ENCODE measurements around the gene RBM20. TPM values are rescaled to one million over a fixed set of nuclear protein-coding genes. Genes with fewer than 3 reads are reported as not detected.

The RBM20 gene
- total RNA-seq, 4 donors from 2014 or later, result 1.6 to 18.6 (median 3.2) TPM

DNA sequence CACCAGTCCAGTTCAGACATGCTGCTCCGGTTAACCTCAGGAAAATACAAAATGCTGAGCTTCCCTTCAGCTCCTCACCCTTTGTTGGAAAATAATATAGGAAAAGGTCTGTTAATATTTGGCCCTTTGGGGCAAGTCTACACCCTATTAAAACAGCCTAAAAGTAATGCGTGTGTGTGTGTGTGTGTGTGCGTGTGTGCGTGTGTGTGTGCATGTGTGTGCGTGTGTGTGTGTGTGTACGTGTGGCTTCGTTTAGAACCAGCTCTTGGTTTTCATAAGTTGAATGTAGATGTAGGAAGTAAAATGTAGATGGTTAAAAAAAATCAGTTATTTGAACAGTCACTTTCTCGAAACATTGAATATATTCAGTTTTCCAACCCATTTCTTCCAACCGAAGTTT is 166.5 kb downstream of the RBM20 start:
- no peaks in the 10 kb centered on the region for H3K36me3 ChIP-seq
- H3K4me1 ChIP-seq, result peaks cover 1% of the 10 kb centered on the region
- H3K9me3 ChIP-seq, result no peaks in the 10 kb centered on the region
- TF ChIP-seq, protein P1, sequence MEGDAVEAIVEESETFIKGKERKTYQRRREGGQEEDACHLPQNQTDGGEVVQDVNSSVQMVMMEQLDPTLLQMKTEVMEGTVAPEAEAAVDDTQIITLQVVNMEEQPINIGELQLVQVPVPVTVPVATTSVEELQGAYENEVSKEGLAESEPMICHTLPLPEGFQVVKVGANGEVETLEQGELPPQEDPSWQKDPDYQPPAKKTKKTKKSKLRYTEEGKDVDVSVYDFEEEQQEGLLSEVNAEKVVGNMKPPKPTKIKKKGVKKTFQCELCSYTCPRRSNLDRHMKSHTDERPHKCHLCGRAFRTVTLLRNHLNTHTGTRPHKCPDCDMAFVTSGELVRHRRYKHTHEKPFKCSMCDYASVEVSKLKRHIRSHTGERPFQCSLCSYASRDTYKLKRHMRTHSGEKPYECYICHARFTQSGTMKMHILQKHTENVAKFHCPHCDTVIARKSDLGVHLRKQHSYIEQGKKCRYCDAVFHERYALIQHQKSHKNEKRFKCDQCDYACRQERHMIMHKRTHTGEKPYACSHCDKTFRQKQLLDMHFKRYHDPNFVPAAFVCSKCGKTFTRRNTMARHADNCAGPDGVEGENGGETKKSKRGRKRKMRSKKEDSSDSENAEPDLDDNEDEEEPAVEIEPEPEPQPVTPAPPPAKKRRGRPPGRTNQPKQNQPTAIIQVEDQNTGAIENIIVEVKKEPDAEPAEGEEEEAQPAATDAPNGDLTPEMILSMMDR (IDR thresholded peaks at IDR 0.05), result no peak
- TF ChIP-seq EP300 (IDR thresholded peaks at IDR 0.05) (no peak), POLR2A (IDR thresholded peaks at IDR 0.05) (no peak), POLR2AphosphoS5 (IDR thresholded peaks at IDR 0.05) (no peak)
- no peak overlapping the region for H3K4me3 ChIP-seq
- 87% methylated on average over 9 of the region's 9 CpGs for WGBS
- no peaks in the 10 kb centered on the region for H3K27me3 ChIP-seq
- DNase-seq (ENCODE audit: low spot score in 2 of 2), result no peak
- no peak overlapping the region for H3K27ac ChIP-seq

DNA sequence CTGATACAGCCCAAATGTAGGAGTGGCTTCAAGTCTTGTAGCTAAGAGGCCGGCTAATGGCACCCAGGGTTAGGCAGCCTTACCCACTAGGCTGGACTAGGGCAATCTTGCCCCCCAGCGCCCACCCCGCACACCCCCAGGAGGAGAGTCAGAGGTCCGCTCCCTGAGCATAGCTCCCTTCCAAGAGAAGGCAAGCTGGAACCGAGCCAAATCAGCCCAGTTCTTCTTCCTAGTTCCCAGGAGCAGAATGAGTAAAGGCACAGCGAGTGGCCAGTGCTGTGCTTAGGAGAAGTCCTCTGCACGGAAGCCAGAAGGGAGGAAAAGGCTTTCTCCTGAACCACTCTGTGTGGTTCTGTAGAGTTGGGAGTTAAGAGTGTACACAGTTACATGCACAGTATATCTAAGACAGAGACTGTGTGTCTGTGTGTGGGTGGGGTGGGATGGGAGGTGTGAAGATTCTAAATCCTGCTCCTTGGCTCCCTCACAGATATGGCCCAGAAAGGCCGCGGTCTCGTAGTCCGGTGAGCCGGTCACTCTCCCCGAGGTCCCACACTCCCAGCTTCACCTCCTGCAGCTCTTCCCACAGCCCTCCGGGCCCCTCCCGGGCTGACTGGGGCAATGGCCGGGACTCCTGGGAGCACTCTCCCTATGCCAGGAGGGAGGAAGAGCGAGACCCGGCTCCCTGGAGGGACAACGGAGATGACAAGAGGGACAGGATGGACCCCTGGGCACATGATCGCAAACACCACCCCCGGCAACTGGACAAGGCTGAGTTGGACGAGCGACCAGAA is 167.8 kb downstream of the RBM20 start:
- 90% methylated on average over 22 of the region's 23 CpGs for WGBS
- Histone ChIP-seq H3K9me3 (no peaks in the 10 kb centered on the region), H3K4me1 (peaks cover 12% of the 10 kb centered on the region), H3K27ac (no peak overlapping the region), H3K27me3 (no peaks in the 10 kb centered on the region), H3K4me3 (no peak overlapping the region), H3K36me3 (no peaks in the 10 kb centered on the region)
- no peak for DNase-seq (ENCODE audit: low spot score in 2 of 2)
- no peak for TF ChIP-seq EP300 (IDR thresholded peaks at IDR 0.05)

DNA sequence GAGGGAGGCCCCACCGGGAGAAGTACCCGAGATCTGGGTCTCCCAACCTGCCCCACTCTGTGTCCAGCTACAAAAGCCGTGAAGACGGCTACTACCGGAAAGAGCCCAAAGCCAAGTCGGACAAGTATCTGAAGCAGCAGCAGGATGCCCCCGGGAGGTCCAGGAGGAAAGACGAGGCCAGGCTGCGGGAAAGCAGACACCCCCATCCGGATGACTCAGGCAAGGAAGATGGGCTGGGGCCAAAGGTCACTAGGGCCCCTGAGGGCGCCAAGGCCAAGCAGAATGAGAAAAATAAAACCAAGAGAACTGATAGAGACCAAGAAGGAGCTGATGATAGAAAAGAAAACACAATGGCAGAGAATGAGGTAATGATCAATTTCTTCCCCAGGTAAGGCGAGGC is 168.4 kb downstream of the RBM20 start:
- no peak overlapping the region for H3K27ac ChIP-seq
- DNase-seq (ENCODE audit: low spot score in 2 of 2), result no peak
- TF ChIP-seq EP300 (IDR thresholded peaks at IDR 0.05) (no peak), POLR2A (IDR thresholded peaks at IDR 0.05) (no peak), POLR2AphosphoS5 (IDR thresholded peaks at IDR 0.05) (no peak)
- TF ChIP-seq, protein P1 (IDR thresholded peaks at IDR 0.05), result no peak
- 88% methylated on average over 12 of the region's 12 CpGs for WGBS
- no peaks in the 10 kb centered on the region for H3K36me3 ChIP-seq
- H3K27me3 ChIP-seq, result no peaks in the 10 kb centered on the region
- no peak overlapping the region for H3K4me3 ChIP-seq
- no peaks in the 10 kb centered on the region for H3K9me3 ChIP-seq
- H3K4me1 ChIP-seq, result peaks cover 18% of the 10 kb centered on the region

DNA sequence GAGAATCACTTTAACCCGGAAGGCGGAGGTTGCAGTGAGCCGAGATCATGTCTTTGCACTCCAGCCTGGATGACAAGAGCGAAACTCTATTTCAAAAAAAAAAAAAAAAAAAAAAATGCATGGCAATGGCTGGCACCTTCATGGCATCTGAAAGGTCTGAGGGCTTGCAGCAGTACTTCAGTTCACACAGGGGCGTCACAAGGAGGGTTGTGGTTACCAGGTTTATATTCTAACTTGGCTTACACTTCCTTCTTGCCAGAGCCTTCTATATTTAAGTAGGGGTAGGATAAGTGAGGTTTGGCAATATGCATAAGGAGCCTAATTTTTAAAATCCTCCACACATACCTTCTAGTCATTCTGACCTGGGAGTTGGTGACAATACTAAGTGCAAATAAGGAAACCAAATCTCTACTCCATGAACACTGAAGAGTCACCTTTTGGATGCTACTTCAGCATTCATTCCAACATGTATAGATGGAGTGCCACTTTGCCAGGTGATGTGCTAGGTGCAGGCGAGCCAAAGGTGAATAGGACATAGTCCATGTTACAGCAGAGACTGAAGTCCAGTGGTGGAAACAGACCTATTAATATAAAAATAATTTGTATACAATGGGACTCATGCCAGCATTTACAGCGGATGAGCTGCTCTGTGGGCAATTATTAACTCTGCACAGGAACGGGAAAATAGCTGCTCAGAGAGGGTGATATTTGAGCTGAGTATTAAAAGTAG is 169.8 kb downstream of the RBM20 start:
- Histone ChIP-seq H3K9me3 (no peaks in the 10 kb centered on the region), H3K4me1 (peaks cover 30% of the 10 kb centered on the region), H3K27me3 (no peaks in the 10 kb centered on the region), H3K36me3 (no peaks in the 10 kb centered on the region), H3K27ac (no peak overlapping the region), H3K4me3 (no peak overlapping the region)
- WGBS, result 90% methylated on average over 8 of the region's 8 CpGs
- no peak for DNase-seq (ENCODE audit: low spot score in 2 of 2)
- TF ChIP-seq EP300 (IDR thresholded peaks at IDR 0.05) (no peak), POLR2AphosphoS5 (IDR thresholded peaks at IDR 0.05) (no peak), POLR2A (IDR thresholded peaks at IDR 0.05) (no peak)
- TF ChIP-seq, protein P1 (IDR thresholded peaks at IDR 0.05), result no peak

DNA sequence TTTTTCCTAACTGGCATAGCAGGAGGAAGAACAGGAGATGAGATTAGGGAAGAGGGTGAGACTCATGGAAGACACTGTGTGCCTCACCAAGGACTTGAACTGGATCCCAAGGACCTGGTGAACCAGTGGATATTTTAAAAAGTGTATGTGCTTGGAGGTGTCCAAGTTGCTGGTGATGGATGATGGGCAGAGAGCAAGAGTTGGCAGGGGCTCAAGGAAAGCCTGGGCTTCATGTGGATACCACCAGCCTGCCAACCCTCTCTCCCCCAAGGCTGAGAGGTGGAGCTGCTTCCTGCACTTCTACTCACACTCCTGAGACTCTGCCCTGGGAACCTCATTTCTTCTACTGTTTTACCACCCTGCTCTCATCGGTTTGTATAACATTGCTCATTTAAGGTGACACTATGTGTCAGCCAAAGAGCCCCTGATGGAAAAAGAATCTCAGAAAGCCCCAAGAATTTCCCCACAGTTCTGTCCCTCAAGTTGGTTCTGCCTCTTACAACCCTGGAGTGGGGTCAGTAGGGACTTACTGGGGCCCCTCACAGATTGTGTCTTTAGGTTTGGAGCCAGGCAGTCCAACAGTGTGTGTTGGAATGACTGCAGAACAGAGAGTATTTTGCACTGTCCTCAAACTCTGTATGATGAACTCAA is 171.3 kb downstream of the RBM20 start:
- Histone ChIP-seq H3K36me3 (no peaks in the 10 kb centered on the region), H3K9me3 (no peaks in the 10 kb centered on the region), H3K4me1 (peaks cover 46% of the 10 kb centered on the region), H3K4me3 (no peak overlapping the region), H3K27ac (no peak overlapping the region), H3K27me3 (no peaks in the 10 kb centered on the region)
- WGBS, result 50% methylated on average over 1 of the region's 1 CpG
- DNase-seq (ENCODE audit: low spot score in 2 of 2), result no peak
- TF ChIP-seq POLR2AphosphoS5 (IDR thresholded peaks at IDR 0.05) (no peak), EP300 (IDR thresholded peaks at IDR 0.05) (no peak), POLR2A (IDR thresholded peaks at IDR 0.05) (no peak)
- TF ChIP-seq, protein P1 (IDR thresholded peaks at IDR 0.05), result no peak

Data from suprapubic skin (tissue), 4 donors.